Iris pigment epithelial cell (primary cell): ENCODE results near the gene RPL39L.

ENCODE experiments used
- DNase-seq: peaks from one replicate; pipeline ENCODE4 v3.0.0-alpha.2; 2011; ENCODE audit warnings: low read depth

The RPL39L gene

DNA sequence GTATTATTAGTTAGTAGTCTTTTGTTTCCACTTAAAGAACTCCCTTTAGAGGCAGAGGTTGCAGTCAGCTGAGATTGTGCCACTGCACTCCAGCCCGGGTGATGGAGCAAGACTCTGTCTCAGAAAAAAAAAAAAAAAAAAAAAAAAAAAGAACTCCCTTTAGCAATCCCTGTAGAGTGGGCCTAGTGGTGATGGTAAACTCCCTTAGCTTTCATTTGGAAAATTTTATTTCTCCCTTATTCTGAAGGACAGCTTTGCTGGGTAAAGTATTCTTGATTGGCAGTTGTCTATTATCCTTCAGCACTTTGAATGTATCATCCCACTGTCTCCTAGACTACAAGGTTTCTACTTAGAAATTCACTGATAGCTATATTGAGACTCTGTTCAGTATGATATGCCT, 46.0 kb downstream of the RPL39L start:
- no peak for DNase-seq

DNA sequence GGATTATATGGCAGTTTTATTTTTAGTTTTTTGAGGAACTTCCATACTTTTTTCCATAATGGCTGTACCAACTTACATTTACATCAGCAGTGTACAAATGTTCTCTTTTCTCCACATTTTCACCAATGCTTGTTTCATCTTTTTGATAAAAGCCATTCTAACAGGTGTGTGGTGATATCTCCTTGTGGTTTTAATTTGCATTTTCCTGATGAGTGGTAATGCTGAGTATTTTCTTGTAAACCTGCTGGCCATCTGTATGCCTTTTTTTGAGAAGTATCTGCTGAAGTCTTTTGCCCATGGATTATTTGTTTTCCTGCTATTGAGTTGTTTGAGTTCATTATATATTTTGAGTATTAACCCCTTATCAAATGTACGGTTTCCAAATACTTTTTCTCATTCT, 50.6 kb downstream of the RPL39L start:
- no peak for DNase-seq

DNA sequence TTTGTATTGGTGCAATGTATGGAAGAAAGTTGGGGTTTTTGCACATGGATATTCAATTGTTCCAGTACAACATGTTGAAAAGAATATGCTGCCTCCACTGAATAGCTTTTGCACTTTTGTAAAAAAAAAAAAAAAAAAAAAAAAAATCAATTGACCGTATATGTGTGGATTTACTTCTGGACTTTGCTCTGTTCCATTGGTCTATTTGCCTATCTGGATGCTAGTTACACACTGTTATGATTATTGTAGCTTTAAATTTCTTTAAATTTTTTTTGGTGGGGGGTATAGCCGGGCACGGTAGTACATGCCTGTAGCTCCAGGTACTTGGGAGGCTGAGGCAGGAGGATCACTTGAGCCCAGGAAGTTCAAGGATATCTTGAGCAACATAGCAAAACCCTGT, 52.5 kb downstream of the RPL39L start:
- DNase-seq, result no peak

DNA sequence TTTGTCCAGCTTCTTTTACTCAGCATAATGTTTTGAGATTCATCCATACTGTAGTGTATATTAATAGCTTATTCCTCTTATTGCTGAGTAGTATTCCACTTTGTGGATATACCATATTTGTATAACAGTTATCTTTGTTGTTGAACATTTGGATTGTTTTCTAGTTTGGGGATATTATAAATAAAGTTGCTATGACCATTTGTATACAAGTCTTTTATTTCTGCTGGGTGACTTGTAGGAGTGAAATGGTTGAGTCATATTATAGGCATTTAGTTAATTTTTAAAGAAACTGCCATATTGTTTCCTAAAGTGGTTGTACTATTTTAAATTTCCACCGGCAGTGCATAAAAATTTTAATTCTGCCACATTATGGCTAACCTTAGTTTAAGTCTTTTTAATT, 53.4 kb downstream of the RPL39L start:
- no peak for DNase-seq

DNA sequence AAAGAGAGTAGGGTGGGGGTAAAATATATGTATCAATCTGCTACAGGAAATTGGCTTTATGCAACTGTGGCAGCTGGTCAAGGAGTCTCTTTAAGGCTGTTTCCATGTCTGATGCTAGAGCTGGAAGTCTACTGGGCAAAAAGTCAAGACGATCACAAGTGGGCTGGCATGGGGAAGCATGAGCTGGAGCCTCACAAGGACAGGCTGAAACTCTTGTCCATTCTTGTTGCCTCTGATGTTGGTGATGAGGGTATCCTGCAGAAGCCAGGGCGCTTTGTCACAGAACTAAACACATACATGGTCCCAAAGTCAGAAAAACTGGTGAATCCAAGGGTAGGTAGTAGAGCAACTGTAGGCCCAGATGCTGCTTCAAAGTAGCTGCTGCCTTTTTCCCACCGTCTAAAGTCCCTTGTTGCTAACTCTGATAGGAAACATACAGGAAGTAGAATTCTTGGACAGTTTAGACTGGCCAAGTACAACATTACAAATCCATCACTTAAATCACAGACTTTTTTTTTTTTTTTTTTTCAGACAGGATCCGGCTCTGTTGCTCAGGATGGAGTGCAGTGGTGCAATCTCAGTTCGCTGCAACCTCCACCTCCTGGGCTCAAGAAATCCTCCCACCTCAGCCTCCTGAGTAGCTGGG, 54.2 kb downstream of the RPL39L start:
- DNase-seq, result no peak

DNA sequence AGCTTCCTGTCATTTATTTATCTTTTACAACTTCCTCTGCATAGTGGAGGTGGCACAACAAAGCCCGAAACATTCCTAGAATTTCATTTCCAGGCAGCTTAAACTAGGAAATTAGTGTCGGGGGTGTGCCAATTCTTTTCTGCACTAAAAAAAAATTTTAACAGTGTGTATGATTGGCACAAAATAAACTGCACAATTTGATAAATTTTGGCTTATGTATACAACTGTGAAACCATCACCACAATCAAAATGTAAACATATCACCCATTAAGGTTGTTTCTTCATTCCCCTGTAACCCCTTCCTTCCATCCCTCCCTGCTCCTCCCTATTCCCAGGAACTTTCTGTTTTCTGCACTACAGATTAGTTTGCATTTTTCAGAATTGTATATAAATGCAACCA, 54.7 kb downstream of the RPL39L start:
- no peak for DNase-seq

DNA sequence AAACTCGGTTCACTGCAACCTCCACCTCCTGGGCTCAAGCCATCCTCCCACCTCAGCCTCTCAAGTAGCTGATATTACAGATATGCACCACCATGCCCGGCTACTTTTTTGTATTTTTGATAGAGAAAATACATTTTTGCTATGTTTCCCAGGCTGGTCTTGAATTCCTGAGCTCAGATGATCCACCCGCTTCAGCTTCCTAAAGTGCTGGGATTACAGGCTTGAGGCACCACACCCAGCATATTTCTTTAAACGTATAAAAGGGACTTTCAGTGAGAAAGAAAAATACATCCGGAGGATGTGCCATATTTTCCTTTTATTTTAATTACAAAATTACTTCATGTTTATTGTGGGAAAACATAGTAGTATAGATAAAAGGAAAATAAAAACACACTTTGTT, 55.2 kb downstream of the RPL39L start:
- DNase-seq, result no peak

DNA sequence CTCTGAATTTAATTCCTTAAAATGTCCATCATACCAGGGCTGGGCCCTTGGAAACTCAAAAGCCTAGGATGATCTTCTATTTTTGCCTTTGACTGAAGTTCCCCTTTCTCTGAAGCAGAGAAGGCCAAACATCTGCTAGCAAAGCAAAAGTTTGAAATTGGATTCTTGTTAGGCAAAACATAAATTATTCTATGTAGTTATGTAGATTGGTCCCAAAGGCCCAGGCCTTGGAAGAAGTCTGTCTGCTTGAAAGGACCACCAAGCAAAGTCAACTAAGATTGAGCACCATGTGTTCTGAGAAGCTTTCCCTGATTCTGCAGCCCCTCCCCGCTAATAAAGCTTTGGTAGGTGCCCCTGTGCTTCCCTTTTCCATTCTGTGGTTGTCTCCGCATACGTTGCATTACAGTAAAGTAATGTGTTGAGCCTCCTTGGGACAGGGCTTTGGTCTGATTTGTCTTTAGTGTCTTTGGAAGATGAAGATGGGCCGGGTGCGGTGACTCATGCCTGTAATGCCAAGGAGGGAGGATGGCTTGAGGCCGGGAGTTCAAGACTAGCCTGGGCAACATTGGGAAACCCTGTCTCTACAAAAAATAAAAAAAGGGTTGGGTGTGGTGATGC, 56.4 kb downstream of the RPL39L start:
- DNase-seq, result no peak

DNA sequence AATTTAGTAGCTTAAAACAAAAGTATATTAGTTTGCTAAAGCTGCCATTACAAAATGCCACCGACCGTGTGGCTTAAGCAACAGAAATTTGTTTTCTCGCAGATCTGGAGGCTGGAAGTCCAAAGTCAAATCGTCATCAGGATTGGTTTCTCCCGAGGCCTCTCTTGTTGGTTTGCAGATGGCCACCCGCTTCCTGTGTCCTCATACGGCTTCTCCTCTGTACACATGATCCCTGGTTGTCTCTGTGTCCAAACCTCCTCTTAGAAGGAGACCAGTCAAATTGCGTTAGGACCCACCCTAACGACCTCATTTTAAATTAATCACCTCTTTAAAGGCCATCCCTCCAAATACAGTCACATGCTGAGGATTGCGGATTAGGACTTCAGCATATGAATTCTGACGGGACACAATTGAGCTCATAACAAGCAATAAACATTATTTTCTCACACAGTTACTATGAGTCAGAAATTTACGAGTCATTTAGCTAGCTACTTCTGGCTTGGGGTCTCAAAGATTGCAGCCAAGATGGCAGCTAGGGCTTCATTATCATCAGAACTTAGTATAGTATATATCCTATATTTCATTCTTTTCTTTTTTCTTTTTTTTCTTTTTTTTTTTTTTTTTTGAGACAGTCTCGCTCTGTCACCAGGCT, 58.4 kb downstream of the RPL39L start:
- DNase-seq, result no peak

DNA sequence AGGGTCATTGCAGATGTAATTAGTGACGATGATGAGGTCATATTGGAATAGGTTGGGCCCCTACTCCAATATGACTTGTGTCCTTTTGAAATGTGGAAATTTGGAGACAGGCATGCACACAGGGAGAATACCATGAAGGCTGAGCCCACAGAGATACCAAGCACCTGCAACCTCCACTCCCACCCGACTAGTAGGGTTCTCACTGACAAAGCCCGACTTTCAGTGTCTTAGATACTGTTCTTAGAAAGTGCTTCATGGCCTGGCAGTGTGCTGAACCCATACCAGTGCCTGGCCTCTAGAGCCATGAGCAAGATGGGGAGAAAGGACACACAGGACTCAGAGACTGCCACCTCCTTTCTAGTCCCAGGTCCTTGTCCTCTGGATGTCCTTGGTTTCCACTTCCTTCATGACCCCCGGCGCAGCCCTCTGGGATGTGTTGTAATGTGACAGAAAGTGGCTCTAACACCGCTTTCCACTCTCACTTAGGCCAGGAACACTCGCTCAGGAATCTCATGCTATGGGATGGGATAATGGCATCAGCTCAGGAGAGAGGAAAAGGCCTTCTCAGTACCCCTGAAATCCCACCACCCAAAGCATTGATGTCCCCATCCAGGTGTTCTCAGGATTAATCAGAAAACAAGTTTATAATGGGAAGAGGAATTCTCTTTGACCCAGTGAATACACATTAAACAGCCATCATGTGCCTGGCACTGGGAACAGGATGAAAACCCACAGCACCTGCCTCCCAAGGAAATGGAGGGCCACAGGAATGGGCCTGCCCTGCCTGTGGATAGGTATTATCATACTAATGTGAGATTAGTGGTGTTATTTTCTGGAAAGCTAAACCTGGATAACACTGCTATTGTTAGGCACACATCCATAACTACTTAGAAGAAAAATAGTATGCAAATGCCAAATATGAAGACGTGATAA, 59.9 kb downstream of the RPL39L start:
- no peak for DNase-seq

DNA sequence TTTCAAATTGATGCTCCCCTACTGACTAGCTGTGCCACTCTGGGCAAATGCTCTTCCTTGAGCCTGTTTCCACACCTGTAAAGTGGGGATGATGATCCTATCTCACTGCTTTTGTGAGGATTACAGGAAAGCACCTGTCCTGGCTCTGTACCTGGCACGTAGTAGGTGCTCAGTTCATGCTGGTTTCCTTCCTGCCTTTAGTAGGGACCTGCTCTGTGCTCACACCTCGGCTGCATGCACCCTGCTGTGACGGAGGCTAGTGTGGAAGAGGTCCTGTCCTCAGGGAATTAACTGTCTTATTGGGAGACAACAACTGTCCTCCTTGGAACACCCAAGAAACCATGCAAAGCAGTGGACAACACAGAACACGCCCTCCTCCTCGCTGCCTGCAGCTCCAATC, 61.8 kb downstream of the RPL39L start:
- no peak for DNase-seq

DNA sequence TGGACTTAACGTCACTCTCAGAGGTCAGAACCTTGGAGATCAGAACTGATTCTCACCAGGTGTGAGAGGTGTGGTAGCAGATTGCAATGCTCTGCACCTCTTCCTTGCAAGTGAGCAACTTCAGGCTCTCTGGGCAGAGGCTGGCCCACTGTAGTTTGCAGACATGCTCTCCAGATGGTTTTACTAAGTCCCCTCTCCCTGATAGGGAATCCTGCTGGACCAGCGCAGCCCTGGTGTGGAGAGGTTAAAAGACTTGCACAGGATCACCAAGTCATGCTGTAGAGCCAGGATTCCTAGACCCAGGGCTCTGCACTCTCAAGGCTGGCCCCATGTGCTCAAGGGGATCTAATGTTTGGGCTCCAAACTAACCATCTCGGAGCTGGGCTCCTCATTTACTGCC, 62.2 kb downstream of the RPL39L start:
- no peak for DNase-seq

DNA sequence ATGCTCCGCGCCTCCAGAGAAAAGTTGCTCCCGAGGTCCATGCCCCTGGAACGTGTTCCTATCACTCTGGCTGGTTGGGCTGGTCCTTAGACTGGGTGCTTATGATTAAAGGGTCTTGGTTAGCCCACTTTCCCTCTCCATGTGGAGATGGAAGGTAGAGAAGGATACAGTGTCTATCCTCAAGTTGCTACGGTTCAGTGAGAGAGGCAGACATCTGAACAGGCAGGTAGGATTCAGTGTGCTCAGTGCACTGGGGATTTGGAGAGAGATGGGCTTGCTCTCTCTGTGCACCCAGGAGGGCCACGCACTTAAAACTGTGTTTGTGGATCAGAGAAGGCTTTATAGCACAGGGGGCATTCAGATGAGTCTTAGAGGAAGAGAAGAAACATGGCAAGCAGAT, 63.0 kb downstream of the RPL39L start:
- no peak for DNase-seq

DNA sequence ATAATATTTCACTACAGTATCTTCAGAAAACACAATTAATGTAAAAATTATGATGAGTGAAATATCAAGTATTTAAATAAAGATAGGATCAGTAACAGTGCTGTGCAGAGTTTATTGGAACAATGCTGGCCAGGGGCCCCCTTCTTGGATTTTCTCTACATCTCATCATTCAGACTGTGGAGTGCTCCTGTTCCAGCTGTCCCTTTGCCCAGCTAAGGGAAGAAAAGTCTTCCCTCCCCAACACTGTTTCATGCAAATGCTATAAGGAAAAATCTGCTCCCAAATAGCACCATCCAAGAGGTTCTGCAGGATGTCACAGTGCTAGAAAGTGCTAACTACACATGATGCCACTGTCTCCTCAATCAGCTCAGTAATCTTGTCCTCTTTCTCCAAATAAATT, 64.5 kb downstream of the RPL39L start:
- no peak for DNase-seq

DNA sequence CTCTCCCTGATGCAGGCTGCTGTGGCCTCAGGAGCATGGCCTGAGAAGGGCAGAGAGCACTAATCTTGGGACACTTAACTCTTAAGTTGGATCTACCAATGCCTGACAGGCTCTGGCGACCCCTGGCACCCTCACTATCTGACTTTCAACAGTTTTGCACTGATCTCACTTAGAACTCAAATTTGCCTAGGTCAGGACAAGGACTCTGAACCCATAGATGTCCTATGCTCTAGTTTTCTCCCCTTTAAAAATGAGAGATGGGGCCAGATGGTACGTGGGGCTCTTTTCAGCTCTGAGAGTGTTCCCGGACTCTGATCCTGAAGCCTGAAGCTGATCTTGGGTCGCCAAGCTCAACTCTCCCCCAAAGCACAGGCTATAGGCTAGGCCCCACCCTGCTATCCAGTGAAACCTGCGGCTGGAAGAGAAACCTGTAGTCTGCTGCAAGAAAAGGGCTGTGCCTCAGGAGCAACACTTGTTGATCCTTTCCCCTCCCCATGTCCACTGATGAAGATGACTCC, 65.7 kb downstream of the RPL39L start:
- DNase-seq, result no peak

DNA sequence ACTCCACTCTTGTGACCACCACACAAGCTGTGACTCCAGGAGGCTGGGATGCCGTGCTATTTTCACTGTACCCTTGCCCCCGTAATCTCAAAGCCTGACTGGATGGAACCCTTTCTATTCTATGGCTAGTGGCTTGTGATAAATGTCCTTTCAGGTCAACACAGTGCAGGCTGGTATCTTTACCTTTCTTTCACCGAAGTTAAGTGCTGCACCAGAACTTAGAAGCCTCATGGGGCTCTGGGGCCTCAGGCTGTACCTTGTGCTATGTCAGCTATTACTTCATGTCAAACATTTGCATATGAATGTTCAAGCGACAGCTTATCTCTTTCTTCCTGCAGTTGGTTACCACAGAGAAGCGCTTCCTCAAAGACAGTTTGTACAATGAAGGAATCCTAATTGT, 66.8 kb downstream of the RPL39L start:
- no peak for DNase-seq

DNA sequence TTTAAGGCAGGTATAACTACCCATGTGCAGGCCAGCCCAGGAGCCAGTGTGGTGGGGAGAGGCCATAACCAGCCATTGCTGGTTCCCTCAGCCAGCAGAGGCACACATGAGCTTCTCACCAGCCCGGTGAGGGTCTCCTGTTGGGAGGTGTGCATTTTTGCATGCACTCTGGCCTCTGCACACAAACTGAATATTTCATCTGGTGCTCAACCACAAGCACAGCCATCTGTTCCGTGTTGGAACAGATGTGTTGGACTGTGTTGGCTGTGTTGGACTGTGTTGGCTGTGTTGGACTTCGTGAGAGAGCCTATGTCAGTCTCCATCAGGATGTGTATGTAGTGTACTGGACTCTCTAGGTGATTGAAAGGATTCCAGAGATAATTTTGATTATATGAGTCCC, 67.2 kb downstream of the RPL39L start:
- no peak for DNase-seq
